Activated CD8-positive, alpha-beta memory T cell treated with anti-CD3 and anti-CD28 coated beads, Interleukin-2, amount 50 U/mL, for 1 hour (primary cell): ENCODE data around the gene TRIM34.
"Not testable (repeated sequence)": the region's sequence is repeated elsewhere in the genome, so short reads cannot be mapped to it uniquely, and the experiment has no call there.

Experiments
- DNase-seq: peaks from one replicate; pipeline ENCODE4 v3.0.0-alpha.2; 2020; ENCODE audit errors: extremely low read depth

Gene TRIM34, protein sequence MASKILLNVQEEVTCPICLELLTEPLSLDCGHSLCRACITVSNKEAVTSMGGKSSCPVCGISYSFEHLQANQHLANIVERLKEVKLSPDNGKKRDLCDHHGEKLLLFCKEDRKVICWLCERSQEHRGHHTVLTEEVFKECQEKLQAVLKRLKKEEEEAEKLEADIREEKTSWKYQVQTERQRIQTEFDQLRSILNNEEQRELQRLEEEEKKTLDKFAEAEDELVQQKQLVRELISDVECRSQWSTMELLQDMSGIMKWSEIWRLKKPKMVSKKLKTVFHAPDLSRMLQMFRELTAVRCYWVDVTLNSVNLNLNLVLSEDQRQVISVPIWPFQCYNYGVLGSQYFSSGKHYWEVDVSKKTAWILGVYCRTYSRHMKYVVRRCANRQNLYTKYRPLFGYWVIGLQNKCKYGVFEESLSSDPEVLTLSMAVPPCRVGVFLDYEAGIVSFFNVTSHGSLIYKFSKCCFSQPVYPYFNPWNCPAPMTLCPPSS

DNA sequence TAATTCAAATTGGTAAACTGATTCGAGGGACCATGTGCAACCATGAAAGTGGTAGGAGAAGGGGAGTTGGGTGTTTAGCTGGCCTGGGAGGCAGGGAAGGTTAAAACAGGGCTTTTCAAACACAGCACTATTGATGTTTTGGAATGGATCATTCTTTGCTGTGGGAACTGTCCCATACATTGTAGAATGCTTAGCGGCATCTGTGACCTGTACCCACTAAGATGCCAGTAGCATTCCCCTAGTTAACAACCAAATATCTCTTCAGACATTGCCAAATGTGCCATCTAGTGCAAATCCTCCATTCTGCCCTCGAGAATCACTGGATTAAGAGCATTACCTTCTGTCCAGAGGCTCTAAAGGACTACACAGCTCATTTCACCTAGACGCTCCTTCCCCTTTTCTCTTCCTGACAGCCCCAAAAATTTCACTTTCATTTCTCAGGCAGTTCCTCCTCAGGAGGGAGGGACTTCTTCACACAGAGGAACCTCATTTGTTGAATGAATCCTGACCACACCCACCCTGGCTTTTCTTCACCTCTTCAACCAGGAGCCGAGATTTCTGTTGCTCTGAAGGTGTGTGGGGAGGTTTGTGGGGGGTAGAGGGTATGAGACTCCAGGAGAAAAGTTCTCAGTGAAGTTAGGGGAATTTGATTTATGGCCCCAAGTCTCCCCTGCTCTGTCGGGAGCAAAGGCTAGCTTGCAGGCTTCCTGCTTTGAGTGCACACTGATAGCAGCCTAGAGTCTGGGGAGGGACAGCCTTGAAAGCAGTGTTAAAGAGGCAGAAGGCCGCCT lies at the start of gene TRIM34:
Gene TRIM34, plus strand, starts transcription at position 513 of the 791 bp plus-strand sequence. CDS start 7,331 bp downstream, outside the sequence.
- peak; percentile 35 for DNase-seq

DNA sequence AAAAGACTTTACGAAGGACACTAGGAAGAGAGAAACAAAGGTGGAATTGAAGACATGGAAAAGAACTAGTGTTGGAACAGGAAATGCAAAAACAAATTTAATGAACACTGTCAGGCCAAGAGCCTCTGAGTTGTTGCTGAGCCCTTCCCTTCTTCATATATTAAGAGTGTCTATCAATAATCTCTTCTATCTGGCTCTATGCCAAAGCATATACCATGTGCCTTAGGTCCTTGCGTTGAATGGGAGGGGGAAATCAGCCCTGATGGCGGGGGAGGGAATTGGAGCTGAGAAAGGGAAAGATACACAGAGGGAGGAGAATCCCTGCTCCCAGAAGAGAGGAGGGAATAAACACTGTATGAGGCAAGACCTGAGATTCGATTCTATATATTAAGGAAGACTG lies 49.6 kb upstream of the TRIM34 start:
- DNase-seq = no peak

DNA sequence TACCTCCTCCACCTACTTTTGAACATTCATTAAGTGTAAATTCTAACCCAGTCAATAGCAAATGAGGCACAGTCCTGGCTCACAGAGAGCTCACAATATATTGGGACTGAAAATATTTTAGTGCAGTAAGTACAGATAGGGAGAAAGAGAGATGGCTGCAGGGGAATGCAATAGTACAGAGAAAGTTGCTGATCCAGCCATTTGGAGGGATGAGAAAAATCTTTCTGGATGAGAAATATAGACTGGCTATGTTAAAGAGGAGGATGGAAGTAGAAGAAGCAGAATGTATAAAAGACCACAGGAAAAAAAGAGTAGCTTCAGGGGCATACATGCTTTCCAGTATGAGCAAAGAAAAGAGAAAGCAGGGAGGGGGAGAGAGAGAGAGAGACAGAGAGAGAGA lies 47.7 kb upstream of the TRIM34 start:
- DNase-seq = no peak

DNA sequence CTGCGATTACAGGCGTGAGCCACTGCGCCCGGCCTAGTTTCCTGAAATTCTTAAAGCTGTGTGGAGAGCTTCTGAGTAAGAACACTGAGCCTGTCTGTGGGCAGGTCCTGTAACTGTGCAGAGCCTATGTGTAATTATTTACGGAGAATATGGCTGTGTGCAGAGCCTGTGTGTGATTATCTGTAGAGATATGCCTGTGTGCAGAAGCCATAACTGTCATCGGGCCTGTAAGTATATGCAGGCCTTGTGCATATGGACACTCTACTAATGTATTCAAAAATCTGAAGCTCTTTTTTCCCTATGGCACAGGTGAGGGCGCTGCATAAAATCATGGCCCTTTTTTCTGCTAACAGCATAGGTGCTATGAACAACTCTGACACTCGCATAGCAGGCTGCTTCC lies 44.2 kb upstream of the TRIM34 start, which contains the start of gene OR52B6:
Gene OR52B6, plus strand, starts transcription at position 301 of the 400 bp plus-strand sequence. Its CDS starts 0 bp downstream, at position 301.
- no peak for DNase-seq

DNA sequence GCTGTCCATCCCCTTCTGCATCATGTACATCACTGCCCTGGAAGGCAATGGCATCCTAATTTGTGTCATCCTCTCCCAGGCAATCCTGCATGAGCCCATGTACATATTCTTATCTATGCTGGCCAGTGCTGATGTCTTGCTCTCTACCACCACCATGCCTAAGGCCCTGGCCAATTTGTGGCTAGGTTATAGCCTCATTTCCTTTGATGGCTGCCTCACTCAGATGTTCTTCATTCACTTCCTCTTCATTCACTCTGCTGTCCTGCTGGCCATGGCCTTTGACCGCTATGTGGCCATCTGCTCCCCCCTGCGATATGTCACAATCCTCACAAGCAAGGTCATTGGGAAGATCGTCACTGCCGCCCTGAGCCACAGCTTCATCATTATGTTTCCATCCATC lies 43.8 kb upstream of the TRIM34 start:
- no peak for DNase-seq

DNA sequence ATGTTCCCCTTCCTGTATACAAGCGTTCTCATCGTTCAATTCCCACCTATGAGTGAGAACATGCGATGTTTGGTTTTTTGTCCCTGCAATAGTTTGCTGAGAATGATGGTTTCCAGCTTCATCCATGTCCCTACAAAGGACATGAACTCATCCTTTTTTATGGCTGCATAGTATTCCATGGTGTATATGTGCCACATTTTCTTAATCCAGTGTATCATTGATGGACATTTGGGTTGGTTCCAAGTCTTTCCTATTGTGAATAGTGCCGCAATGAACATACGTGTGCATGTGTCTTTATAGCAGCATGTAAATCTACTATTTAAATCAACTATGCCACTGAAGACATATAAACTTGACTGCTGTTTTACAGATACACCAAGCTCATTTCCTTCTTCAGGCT lies 40.3 kb upstream of the TRIM34 start:
- not testable (repeated sequence) for DNase-seq

DNA sequence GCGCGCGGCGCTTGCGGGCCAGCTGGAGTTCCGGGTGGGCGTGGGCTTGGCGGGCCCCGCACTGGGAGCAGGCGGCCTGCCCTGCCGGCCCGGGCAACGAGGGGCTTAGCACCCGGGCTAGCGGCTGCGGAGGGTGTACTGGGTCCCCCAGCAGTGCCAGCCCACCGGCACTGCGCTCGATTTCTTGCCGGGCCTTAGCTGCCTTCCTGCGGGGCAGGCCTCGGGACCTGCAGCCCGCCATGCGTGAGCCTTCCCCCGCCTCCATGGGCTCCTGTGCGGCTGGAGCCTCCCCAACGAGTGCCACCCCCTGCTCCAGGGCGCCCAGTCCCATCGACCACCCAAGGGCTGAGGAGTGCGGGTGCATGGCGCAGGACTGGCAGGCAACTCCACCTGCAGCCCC lies 34.9 kb upstream of the TRIM34 start:
- not testable (repeated sequence) for DNase-seq

DNA sequence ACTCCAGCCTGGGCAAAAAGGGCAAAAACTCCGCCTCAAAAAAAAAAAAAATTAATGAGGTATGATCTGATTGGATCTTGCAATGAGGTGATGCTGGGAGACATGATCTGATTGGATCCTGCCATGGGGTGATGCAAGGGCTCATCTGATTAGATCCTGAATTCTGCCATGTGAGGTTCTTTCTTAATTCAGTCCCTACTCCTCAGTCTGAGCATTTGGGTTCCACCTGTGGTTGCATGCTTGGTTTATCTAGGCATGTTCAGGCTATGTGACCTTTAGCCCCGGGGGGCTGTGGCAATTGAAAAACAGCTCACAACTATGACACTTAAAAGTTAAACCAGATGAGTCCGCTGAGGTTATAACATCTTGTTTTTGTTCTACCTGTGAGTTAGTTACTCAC lies 33.2 kb upstream of the TRIM34 start:
- DNase-seq = no peak

DNA sequence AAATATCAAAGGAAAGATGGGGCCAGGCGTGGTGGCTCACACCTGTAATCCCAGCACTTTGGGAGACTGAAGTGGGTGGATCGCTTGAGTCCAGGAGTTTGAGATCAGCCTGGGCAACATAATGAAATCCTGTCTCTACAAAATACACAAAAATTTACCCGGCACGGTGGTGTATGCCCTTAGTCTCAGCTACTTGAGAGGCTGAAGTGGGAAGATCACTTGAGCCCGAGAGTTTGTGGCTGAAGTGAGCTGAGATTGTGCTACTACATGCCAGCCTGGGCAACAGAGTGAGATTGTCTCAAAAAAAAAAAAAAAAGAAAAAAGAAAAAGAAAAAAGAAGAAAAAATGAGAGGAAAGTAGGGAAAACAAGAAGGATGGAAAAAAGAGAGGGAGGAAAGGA lies 32.2 kb upstream of the TRIM34 start:
- no peak for DNase-seq

DNA sequence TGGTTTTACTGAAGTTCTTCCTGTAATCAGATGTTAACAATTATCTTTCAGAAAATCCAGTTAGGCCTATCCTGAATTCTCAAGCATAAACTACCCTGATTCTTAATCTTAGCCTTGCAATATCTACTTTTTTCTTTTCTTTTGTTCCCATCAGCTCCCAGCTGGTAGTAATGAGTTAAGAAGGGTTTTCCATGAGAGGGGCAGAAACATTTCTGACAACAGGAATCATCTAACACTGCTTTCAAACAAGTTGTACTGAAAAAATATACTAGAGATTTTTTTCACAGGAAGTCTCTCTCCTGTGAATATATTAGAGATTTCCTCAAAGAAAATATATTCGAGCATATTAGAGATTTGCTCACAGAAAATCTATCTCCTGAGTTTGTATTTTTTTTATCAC lies 31.7 kb upstream of the TRIM34 start:
- DNase-seq = no peak

DNA sequence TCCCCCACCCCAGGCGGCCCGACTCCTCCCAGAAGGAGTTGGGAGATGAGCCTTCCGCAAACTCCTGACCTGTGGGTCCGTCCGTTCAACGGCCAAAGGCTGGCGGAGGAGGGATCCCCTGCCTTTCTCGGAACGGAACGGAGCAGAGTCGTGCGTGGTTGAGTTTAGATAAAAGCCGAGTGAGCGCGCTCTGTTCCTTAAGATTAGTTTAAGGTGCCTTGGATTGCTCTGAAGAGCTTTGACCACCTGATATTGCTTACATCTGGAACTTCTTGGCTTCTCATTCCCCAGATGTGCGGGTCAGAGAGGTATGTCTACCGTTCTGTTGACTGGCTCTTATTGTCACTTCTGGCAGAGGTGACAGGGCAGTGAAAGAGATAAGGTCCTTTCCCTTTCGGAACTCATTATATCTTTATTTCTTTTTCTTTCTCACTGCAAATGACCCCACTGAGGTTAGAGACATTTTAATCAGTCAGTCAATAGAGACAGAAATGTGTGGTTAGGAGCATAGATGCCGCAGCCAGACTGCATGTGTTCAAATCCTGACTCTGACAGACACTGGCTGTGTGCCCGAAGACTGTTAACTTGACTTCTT lies 28.1 kb upstream of the TRIM34 start, which contains the start of gene TRIM6:
Gene TRIM6, plus strand, starts transcription at position 31 of the 595 bp plus-strand sequence. Its CDS starts 261 bp downstream, at position 292.
- DNase-seq = no peak

DNA sequence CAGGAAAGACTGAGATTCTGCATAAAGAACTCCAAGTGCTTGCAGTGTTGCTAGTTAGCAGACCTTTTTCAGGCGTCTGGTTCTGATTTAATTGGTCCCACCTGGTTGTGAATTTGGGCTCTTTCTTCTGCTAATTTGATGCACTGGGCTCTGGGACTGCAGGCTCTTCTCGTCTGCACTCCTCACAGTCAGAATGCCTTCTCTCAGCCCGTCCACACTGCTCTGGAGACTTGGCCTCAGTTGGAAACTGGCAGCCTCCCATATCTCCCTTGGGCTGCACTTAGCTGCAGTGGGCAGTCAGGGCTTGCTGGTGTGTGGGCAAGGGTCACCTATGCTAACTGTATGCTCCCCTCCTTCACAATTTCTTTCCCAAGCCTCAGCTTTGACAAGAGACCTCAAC lies 26.8 kb upstream of the TRIM34 start:
- DNase-seq = no peak

DNA sequence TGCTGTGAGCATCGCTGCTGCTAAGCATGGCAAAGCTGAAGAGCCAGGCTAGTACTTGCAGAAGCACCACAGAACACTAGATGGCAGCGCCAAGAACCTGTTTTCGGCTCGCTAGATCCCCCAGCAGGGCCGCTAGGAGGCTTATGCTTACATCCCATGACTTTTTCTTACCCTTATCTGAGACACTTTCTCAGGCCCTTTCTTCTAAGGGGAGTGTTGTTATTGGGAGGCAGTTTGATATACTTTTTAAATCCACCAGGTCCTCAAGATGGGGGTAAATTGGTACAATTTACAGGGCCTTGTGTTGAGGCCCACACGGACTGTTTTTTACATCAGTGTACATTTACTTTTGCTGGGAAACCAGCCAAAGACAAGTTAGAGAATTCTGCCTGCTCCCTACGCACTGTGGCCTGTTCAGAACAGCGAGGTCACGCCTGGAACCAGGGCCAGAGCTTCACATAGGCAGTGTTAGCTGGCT lies 24.4 kb upstream of the TRIM34 start:
- peak; percentile 24 for DNase-seq

DNA sequence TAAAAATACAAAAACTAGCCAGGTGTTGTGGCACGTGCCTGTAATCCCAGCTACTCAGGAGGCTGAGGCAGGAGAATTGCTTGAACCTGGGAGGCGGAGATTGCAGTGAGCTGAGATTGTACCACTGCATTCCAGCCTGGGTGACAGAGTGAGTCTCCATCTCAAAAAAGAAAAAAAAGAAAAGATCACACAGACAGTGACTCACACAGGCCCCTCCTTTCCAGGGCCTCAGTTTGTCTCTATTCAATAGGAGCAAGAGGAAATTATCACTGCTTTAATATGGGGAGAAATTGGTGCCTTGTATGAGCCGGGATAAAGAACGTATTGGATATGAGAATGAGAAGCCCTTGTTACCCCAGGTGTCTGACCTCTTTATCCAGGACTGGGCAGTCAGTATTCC lies 22.0 kb upstream of the TRIM34 start:
- DNase-seq = not testable (repeated sequence)

DNA sequence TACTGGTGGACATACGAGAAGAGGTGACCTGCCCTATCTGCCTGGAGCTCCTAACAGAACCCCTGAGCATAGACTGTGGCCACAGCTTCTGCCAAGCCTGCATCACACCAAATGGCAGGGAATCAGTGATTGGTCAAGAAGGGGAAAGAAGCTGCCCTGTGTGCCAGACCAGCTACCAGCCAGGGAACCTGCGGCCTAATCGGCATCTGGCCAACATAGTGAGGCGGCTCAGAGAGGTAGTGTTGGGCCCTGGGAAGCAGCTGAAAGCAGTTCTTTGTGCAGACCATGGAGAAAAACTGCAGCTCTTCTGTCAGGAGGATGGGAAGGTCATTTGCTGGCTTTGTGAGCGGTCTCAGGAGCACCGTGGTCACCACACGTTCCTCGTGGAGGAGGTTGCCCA lies 21.5 kb upstream of the TRIM34 start:
- DNase-seq = no peak

DNA sequence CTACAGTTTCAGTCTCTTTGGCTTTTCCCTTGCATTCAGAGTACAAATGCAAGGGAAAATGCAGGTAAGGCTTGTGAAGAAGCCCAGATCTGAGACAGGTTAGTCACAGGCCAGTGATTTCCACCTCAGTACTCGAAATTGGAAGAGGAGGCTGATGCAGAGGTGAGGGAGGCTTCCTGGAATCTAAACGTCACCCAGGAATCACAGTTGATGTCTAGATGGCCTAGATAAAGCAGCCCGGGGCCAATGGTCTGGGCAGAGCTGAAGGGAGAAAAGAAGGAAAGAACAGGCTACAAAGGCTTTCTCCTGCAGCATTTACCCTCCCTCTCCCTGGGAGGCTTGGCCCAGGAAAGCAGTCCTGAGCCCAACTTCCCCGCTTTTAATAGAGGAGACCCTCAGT lies 19.9 kb upstream of the TRIM34 start:
- no peak for DNase-seq

DNA sequence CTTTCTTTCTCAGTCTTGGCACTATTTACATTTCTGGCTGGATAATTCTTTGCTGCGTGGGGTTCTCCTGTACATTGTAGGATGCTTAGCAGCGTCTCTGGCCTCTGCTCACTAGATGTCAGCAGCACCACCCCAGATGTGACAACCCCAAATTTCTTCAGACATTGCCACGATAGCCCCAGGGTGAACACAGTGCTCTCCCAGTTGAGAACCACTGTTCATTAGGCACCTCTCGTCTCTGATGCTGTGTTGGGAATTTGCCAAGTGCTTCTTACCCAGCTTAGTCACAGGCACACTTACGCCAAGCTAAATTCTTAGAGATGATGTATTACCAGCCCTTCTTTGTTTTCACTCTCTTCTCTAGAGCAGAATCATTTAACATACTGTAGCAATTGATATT lies 19.0 kb upstream of the TRIM34 start:
- no peak for DNase-seq

DNA sequence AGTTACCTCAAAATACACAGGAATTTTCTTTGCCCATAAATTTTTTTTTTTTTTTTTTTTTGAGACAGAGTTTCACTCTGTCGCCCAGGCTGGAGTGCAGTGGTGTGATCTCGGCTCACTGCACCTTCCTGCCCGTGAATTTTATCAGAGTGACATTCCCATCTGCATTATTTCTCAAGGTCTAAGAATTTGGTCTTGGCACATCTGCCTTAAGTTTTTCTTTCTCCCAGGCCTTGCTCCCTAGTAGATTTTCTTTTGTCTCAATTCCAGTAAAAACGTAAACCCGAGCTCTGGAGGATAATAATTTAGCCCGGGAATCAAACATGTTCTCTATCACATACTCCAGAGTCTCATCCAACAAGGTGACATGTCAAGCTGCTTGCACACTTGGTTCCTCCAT lies 16.0 kb upstream of the TRIM34 start:
- no peak for DNase-seq

DNA sequence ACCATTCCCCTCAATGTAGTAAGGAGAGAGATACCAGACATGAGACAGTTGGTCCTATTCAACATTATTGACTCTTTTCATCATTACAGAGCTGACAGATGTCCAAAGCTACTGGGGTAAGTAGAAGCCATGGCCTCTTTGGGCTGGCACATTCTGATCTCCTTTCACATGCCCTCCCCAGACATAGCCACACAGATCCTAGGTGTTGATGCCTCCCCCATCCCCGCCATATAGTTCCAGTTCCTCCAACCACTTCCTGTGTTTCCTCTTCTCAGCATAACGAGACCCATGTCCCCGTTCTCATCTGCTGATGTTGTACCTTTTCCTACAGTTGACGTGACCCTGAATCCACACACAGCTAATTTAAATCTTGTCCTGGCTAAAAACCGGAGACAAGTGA lies 14.4 kb upstream of the TRIM34 start:
- no peak for DNase-seq

DNA sequence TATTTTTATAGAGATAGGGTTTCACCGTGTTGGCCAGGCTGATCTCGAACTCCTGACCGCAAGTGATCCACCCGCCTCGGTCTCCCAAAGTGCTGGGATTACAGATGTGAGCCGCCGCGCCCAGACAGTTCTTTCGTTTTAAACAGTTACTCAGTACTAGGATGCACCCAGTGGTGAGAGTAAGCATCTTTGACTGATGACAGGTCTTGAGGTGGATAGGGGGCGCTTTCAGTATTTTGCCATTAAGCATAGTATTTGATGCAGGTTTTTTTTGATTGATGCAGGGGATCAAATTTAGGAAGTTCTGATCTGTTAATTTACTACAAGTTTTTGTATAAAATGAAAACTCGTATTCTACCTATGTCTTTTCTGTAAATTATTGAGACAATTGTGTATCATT lies 13.2 kb upstream of the TRIM34 start:
- no peak for DNase-seq

DNA sequence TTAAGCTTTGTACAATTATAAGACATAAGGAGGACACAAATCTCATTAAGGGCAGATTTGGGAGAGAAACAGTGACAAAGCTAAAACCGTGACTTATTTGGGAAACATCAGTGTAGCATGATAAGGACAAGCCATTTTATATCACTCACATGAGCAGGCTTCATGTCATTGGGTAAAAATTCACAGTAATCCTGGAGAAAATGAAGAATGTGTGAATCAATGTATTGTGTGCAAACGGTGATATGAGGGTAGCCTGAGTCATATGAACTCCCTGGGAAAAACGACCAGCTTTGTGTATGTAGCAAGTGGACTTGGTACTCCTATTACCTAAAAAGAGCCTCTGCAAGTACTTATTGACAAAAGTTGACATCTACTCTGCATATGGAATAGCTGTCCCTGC lies 6.0 kb upstream of the TRIM34 start:
- DNase-seq = no peak
